ENCODE data around the gene AK9.
"Not testable (repeated sequence)": the region's sequence is repeated elsewhere in the genome, so short reads cannot be mapped to it uniquely, and the experiment has no call there.

Gene AK9

DNA sequence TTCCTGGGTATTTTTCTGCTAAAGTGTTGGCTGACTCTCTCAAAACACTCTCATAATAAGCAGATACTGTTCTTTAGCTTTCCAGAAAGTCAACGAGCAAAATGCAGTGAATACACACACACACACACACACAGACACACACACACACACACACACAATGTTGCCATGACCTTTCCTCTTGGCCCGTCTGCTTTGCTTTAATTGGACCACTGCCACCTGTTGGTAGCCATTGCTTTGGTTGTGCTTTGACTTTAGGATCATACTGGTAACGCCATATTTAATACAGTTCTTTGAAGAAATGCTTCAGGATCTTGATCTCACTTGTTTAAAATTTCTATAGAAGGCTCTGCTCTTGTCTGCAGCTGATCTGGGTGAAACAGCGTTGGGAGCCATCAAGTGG, 4.5 kb upstream of the AK9 start:
- no peak for DNase-seq (ENCODE audit: low read depth)

DNA sequence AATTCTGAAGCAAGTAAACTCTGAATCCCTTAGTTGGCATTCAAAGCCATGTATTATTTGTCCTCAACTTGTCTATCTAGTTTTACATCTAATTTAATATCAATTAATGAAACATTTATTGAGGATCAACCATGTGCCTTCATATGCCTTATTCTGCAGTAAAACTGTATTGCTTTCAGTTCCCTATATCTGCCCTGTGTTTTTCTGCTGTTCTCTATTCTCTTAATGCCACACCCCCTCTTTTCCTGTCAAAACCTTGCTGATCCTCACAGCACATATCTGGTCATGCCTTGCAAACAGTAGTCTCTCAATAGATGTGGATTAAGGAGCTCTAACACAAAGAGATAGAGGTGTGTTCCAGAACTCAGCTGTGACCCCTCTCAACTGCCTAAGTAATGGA, 2.1 kb upstream of the AK9 start:
- no peak for DNase-seq (ENCODE audit: low read depth)

DNA sequence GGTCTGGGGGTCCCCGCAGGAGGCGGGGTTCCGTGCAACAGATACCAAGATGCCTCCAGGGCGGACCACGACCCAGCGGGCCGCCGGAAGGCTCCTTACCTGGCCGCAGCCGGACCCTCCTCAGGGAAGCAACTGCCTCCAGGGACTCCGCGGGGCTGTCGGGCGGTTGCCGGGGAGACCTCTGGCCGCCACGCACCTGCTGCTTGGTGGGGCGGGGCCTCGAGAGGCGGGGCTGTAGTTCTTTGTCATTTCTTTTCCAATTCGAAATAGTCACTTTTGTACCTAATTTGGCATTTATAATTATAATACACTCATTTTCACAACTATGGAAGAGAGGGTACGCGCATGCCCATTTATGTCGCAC, 647 bp downstream of the AK9 start:
- DNase-seq (ENCODE audit: low read depth) = peak; percentile 43

DNA sequence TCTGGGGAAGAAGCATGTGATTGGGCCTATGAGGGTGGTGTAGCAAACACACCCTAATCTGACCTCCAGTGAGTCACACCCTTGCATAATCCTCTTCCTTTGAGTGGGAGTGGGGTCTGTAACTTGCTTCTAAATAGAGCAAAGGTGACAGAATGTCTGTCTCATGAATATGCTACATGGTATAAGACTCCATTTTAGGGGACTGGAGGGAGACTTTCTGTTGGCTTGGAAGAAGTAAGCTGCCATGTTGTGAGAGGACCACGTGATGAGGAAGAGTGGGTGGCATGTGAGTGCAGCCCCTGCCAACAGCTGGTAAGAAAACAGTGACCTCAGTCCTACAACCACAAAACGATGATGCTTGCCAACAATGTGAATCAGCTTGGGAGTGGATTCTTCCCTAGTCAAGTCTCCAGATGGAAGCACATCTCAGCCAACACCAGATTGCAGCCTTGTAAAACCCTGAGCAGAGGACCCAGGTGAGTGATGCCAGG, 3.7 kb downstream of the AK9 start:
- no peak for DNase-seq (ENCODE audit: low read depth)

DNA sequence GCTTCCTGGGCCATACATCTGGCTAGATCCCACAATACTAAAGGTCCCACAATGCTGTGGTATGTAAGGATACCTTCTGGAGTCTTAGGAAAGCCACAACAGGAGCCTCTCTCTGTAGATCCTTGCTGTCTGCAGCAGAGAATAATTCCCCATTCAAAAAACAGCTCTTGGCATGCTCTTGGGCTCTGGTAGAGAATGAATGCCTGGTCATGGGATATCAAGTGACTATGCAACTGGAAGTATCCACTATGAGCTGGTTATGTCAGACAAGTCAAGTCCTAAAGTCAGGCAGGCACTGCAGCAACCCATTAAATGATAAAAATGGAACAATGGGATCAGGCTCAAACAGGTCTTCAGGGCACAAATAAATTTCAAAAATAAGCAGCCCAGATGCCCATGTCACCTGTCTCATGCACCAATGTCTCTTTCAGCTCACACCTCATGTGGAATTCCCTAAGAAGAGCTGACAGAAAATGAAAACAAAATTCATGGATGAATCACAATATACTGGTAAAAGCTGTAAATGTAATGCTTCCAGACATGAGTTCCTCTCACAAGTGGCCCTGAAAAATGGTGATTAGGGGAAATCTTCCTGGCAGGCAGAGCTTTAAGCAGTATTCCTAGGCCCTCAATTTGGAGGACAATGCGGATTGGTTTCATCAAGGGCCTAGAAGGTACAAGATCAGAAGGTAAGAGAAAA, 4.3 kb downstream of the AK9 start:
- DNase-seq (ENCODE audit: low read depth) = no peak

DNA sequence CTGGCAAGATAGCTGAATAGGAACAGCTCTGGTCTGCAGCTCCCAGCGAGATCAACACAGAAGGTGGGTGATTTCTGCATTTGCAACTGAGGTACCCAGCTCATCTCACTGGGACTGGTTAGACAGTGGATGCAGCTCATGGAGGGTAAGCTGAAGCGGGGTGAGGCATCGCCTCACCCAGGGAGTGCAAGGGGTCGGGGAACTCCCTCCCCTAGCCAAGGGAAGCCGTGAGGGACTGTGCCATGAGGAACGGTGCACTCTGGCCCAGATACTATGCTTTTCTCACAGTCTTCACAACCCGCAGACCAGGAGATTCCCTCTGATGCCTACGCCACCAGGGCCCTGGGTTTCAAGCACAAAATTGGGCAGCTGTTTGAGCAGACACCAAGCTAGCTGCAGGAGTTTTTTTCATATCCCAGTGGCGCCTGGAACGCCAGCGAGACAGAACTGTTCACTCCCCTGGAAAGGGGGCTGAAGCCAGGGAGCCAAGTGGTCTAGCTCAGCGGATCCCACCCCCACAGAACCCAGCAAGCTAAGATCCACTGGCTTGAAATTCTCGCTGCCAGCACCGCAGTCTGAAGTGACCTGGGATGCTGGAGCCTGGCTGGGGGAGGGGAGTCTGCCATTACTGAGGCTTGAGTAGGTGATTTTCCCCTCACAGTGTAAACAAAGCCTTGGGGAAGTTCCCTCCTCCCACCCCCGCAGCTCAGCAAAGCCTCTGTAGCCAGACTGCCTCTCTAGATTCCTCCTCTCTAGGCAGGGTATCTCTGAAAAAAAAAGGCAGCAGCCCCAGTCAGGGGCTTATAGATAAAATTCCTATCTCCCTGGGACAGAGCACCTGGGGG, 12.1 kb downstream of the AK9 start:
- DNase-seq (ENCODE audit: low read depth) = not testable (repeated sequence)

DNA sequence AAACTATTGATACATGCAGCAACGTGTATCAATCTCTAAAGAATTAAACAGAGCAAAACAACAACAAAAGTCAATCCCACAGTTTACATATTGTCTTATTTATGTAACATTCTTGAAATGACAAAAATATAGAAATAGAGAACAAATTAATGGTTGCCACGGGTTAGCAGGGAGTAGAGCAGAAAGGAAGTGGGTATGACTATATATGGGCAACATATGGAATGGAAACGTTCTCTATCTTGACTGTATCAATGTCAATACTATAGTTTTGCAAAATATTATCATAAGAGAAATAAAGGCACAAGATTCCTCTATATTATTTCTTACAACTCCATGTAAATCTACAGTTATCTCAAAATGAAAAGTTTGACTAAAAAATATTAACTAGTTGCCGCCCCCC, 12.8 kb downstream of the AK9 start:
- no peak for DNase-seq (ENCODE audit: low read depth)

DNA sequence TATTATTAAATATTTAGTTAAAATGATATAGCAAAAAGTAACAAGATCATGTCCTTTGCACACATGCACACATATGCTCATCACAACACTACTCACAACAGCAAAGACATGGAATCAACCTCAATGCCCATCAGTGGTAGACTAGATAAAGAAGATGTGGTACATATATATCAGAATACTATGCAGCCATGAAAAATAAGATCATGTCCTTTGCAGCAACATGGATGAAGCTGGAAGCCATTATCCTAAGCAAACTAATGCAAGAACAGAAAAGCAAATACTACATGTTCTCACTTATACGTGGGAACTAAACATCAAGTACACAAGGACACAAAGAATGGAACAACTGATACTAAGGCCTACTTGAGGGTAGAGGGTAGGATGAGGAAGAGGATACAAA, 14.3 kb downstream of the AK9 start:
- no peak for DNase-seq (ENCODE audit: low read depth)

DNA sequence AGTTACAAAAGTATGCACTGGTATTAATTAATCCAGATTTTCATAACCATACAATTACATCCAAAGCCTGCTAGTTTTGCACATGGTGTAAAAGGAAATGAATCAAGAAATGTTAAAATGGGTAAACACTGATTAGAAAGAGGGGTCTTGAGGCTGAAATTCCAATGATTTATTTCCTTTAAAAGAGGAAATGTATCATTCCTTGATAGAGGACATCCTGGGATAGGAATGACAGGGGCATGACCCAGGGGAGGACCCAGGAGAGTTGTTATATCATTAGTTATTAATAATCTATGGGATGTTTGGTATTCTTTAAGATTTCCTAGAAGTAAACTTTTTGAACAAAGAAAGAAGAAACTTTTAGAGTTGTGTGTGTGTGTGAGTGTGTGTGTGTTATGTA, 18.2 kb downstream of the AK9 start:
- DNase-seq (ENCODE audit: low read depth) = no peak

DNA sequence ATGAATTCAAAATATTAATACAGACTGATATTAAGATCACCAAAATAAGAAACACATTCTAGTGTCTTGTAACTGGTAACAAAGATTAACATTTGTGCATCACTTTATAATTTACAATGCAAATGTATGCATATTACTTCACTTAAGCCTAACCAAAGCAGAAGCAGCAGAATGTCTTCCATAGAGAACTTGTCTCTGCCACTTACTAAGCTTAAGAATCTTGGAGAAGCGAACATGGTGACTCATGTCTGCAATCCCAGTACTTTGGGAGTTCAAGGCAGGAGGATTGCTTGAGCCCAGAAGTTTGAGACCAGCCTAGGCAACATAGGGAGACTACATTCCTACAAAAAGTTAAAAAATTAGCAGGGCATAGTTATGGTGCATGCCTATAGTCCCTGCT, 18.8 kb downstream of the AK9 start:
- DNase-seq (ENCODE audit: low read depth) = no peak

DNA sequence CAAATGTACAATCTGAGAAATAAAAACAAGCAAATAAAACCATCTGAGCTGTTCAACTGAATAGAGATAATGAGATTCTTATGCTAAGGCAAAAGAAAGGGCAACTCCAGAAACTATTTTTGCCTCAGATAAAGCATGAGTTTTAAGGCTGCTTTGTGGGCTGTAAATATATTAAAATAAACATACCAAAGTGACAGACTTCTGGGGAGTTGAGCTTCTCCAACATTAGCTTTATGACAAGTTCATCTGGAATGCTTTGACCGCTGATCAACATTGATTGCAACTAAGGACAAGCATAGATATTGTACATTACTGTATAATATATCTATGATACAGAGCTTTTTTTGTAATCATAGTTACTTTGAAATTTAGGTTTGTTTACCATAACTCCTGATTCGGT, 19.3 kb downstream of the AK9 start:
- DNase-seq (ENCODE audit: low read depth) = no peak

DNA sequence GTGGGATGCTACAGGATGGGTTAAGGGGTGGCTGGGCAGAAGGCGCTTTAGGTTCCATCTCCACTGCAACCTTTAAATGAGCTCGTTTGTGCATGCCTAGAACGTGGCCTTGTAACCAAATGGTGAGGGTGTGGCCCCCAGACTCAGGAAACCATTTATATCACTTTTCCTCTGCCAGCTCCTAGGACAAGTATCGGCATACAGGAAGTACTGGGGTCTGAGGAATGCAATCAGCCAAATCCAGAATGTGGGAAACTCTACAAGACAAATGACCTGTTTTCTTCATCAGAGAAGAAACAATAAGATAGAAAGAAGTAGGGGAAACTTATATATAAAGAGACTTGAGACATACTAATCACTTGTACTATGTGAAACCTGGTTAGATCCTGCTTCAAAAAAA, 21.2 kb downstream of the AK9 start:
- no peak for DNase-seq (ENCODE audit: low read depth)

DNA sequence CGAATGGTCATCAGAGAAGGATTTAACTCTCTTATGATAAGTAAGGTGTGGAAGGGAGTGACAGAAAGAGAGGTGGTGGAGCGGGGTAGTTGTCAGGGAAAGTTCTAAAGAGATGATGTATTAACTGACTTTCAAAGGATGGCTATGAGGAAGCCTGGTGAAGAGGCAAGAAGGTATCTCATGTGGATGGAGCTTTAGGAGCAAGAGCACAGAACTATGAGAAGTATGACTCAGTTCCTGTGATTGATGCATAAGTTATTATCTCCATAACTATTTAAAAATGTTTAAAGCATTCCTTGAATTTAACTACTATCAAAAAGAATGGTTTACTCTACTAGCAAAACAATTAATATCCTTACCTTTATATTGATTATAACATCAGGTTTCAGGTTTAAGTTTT, 28.8 kb downstream of the AK9 start:
- no peak for DNase-seq (ENCODE audit: low read depth)

DNA sequence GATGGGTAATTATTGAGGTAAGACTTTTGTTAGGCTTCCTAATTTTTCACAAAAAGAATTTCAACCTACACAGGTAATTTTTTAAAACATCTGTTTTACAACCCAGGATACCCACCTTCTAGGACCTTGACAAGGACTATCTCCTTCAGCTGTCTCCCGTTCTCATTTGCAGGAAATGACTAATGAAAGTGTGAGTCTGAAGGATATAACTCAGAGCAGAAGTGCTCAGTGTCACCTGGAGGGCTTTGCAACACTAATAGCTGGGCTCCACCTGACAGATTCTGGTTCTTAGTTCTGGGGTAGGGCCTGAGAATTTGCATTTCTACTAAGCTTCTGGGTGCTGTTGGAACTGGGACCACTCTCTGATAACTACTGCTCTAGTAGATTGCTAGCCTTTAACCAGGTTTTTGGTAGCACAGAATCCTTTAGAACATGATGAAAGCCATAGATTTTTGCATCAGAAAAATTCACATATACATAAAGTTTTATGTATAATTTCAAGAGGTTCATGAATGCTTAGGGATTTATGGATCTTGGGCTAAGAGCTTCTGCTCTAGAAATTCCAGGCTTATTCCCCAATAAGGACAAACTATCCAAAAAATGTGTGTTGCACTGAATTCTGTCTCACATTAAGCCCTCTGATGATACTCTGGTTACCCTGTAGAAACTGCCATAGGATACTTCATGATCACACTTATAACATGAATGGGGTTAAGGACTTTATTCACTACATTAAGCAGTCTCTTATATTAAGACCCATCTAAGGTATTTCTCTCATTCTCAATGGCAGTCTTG, 30.3 kb downstream of the AK9 start:
- DNase-seq (ENCODE audit: low read depth) = no peak

DNA sequence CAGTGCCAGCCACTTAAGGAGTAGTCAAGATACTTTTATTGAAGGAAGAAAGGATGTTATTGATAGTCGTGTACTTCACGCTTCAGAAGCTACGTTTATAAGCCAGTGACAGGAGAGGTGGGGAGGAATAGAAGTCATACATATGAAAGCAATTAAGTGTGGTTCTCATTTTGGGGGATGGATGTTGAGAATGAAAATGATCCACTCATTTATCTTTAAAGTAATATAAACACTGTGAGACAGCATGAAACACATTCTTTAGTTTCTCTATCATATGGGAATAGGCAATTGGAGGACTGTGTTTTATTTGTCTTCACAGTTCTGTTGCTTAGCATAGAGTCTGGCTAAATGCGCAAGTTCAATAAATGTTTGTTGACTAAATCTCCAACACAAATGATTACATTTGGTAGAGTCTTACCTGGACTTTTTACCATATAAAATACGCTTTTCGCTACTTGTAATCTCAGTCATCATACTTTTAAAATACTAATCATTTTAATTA, 35.2 kb downstream of the AK9 start:
- no peak for DNase-seq (ENCODE audit: low read depth)

DNA sequence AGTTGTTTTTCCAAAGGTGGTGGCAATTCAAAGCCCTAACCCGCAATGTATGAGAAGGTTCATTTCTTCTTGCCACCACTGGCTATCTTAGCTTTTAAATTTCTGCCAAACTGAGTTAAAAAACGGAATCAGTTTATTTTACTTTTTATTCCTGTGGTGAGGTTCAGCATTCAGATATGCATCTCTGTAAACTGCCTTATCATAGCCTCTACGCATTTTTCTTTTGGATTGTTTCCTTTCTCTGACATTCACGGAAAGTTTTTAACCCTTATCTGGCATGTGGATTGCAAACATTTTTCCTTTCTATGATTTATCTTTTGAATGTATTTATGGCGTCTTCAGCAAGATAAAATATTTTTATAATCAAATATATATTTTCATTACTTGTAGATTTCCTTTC, 37.7 kb downstream of the AK9 start:
- no peak for DNase-seq (ENCODE audit: low read depth)

DNA sequence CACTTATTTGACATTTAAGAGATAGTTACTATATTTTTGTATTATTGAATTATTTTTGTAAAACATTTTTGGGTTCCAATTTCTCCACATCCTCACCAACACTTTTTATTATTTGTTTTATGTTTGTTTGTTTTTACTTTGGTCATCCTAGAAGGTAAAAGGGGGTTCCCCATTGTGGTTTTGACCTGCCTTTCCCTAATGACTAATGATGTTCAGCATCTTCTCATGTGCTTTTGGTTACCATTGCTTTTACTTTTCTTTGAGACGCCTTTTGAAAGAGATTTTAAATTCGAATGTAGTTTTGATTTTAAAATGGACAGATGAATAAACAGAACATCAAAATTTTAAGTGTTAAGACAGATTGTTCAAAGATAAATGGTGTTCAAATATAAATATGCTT, 46.9 kb downstream of the AK9 start:
- no peak for DNase-seq (ENCODE audit: low read depth)

DNA sequence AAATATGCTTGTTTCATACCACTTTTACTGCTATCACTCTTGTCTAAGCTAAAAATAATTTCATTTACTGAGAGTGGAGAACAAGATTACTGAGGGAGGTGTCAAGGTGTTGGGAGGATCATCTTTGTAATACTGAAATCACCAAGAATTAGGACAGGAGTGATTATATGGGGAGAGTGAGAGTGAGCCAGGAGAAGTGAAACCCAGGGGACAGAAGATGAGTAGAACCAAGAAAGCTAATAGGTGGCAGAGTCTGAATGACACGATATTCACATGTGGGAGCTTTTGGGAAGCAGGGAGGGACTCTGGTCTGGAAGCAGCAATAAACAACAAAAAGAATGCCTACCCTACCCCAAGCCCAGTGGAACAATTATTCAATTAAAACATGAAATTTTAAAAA, 58.6 kb downstream of the AK9 start:
- DNase-seq (ENCODE audit: low read depth) = no peak

DNA sequence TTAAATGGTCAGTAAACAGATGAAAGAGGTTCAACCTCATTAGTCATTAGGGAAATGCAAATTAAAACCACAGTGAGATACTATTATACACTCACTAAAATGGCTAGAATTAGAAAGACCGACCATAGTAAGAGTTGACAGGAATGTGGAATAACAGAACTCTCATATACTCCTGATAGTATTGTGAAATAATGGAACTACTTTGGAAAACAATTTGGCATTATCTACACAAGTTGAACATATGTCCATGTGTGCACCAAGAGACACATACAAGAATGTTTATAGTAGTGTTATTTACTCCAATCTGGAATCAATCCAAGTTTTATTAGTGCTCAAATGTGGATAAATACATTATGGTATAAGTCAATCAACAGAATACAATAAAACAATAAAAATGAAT, 59.6 kb downstream of the AK9 start:
- no peak for DNase-seq (ENCODE audit: low read depth)

DNA sequence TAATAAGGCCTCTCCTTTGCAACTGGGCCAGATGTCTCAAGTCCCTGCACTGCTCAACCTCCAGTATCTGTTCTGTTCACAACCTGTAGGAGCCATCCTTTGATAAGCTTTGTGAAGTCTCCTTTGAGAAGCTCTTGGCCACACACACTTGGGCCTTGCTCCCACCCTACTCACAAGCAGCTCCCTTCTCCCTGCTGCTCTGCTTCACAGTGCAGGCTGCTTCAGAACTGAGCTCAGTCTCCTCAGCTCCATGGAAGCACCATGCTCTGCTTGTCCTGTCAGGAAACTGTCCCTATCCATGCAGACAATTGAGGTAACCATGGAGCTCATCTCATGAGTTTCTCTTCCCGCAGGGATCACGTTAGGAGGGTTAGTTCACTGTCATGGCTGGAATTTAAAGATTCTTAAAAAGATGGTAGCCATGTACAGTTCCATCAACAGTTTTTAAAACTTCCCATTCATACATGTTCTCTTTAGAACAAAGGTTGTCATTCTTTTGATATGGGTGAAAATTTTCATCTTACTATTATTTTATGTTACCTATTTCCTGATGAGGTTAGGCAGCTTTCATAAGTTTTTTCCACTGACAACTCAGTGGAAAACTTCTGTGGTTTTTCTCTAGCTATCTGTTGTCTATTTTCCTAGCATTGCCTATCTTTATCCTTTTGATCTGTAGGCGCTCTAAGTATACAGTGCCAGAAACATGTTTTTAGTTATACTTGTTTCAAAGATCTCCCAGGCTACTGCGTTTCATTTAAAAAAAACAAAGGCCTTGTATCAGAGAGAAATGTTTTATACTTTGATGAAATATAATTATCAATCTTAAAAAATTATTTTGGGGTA, 62.6 kb downstream of the AK9 start:
- DNase-seq (ENCODE audit: low read depth) = no peak

DNA sequence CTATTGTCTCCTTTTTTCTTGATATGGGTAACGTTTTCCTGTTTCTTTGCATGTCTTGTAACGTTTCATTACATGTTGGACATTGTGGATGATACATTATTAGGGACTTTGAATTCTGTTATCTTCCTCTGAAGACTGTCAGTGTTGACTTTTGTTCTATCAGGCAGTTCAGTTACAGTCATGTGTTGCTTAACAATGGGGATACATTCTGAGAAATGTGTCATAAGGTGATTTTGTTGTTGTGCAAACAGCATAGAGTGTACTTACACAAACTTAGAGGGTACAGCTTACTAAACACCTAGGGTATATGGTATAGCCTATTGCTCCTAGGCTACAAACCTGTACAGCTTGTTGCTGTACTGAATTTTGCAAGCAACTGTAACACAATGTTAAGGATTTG, 64.7 kb downstream of the AK9 start:
- no peak for DNase-seq (ENCODE audit: low read depth)

DNA sequence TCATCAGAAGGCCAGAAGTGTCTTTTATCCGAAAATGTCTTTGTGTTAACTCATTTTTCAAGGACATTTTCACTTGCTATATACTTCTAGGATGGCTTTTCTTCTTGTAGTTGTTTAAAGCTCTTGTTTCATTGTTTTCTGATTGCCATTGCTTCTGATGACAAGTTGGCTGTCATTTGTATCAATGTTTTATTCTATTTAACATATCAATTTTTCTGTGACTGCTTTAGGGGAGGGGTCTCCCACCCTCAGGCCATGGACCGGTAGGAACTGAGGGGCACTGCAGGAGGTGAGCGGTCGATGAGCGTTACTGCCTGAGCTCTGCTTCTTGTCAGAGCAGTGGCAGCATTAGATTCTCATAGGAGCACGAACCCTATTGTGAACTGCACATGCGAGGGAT, 65.8 kb downstream of the AK9 start:
- no peak for DNase-seq (ENCODE audit: low read depth)

Data from T-helper 22 cell (primary cell).